ENCODE results near the gene FAM161A. TPM values are rescaled to one million over a fixed set of nuclear protein-coding genes. Genes with fewer than 3 reads are reported as not detected.
"Not testable (repeated sequence)": the region's sequence is repeated elsewhere in the genome, so short reads cannot be mapped to it uniquely, and the experiment has no call there.

FAM161A gene
- total RNA-seq, 1 donor from 2014 or later: 3.2 TPM

GRCh38 chr2:61877571-61878245, 23.8 kb upstream of the FAM161A start:
- no peak for TF ChIP-seq CTCF (IDR thresholded peaks at IDR 0.05)
- no peaks in the 10 kb centered on the region for H3K4me1 Mint-ChIP-seq (ENCODE audit: unreplicated experiment)
- peaks cover 35% of the 10 kb centered on the region for H3K36me3 Mint-ChIP-seq (ENCODE audit: unreplicated experiment)
- DNase-seq (ENCODE audit: extremely low spot score, unreplicated experiment): no peak
- H3K27ac Mint-ChIP-seq (ENCODE audit: unreplicated experiment): no peak overlapping the region
- no peak overlapping the region for H3K4me3 Mint-ChIP-seq (ENCODE audit: unreplicated experiment)
- H3K27me3 Mint-ChIP-seq (ENCODE audit: unreplicated experiment): no peaks in the 10 kb centered on the region
- no peaks in the 10 kb centered on the region for H3K9me3 Mint-ChIP-seq (ENCODE audit: unreplicated experiment)

- DNase-seq (ENCODE audit: extremely low spot score, unreplicated experiment): no peak
- Mint-ChIP-seq H3K27ac (ENCODE audit: unreplicated experiment) (no peak overlapping the region), H3K27me3 (ENCODE audit: unreplicated experiment) (no peaks in the 10 kb centered on the region), H3K9me3 (ENCODE audit: unreplicated experiment) (no peaks in the 10 kb centered on the region), H3K4me3 (ENCODE audit: unreplicated experiment) (no peak overlapping the region), H3K4me1 (ENCODE audit: unreplicated experiment) (no peaks in the 10 kb centered on the region), H3K36me3 (ENCODE audit: unreplicated experiment) (peaks cover 37% of the 10 kb centered on the region)
- no peak for TF ChIP-seq CTCF (IDR thresholded peaks at IDR 0.05)
Measured at GRCh38 chr2:61876400-61876799, 22.5 kb upstream of the FAM161A start.

GRCh38 chr2:61866482-61867089, 12.7 kb upstream of the FAM161A start:
- not testable (repeated sequence) for H3K27ac Mint-ChIP-seq (ENCODE audit: unreplicated experiment); DNase-seq (ENCODE audit: extremely low spot score, unreplicated experiment)
- peaks cover 54% of the 10 kb centered on the region for H3K36me3 Mint-ChIP-seq (ENCODE audit: unreplicated experiment)

GRCh38 chr2:61862085-61862484, 8.2 kb upstream of the FAM161A start:
- Mint-ChIP-seq H3K36me3 (ENCODE audit: unreplicated experiment) (peaks cover 26% of the 10 kb centered on the region), H3K27ac (ENCODE audit: unreplicated experiment) (no peak overlapping the region), H3K4me3 (ENCODE audit: unreplicated experiment) (no peak overlapping the region), H3K27me3 (ENCODE audit: unreplicated experiment) (no peaks in the 10 kb centered on the region), H3K9me3 (ENCODE audit: unreplicated experiment) (peaks cover 3% of the 10 kb centered on the region), H3K4me1 (ENCODE audit: unreplicated experiment) (no peaks in the 10 kb centered on the region)
- no peak for TF ChIP-seq CTCF (IDR thresholded peaks at IDR 0.05)
- DNase-seq (ENCODE audit: extremely low spot score, unreplicated experiment): no peak

More at GRCh38 chr2:61866482-61867089, 12.7 kb upstream of the FAM161A start:
- not testable (repeated sequence) for H3K4me3 Mint-ChIP-seq (ENCODE audit: unreplicated experiment); H3K27me3 Mint-ChIP-seq (ENCODE audit: unreplicated experiment); H3K9me3 Mint-ChIP-seq (ENCODE audit: unreplicated experiment); H3K4me1 Mint-ChIP-seq (ENCODE audit: unreplicated experiment)

- no peaks in the 10 kb centered on the region for H3K27me3 Mint-ChIP-seq (ENCODE audit: unreplicated experiment)
- H3K4me1 Mint-ChIP-seq (ENCODE audit: unreplicated experiment): peaks cover 15% of the 10 kb centered on the region
- no peaks in the 10 kb centered on the region for H3K36me3 Mint-ChIP-seq (ENCODE audit: unreplicated experiment)
- no peak for TF ChIP-seq CTCF (IDR thresholded peaks at IDR 0.05)
- H3K4me3 Mint-ChIP-seq (ENCODE audit: unreplicated experiment): no peak overlapping the region
- H3K9me3 Mint-ChIP-seq (ENCODE audit: unreplicated experiment): no peaks in the 10 kb centered on the region
- DNase-seq (ENCODE audit: extremely low spot score, unreplicated experiment): no peak
- H3K27ac Mint-ChIP-seq (ENCODE audit: unreplicated experiment): no peak overlapping the region
Measured at GRCh38 chr2:61857224-61857623, 3.4 kb upstream of the FAM161A start.

Measured in osteocyte (in vitro differentiated cells).